GM18520 (cell line): ENCODE data around the gene CLCNKB.
"Not testable (repeated sequence)": the region's sequence is repeated elsewhere in the genome, so short reads cannot be mapped to it uniquely, and the experiment has no call there.

Source experiments
- ATAC-seq: cut with Tn5 transposase; IDR thresholded peaks from one replicate; pipeline ENCODE4 v1.9.1; 2021; ENCODE audit not compliant: unreplicated experiment

CLCNKB gene

DNA sequence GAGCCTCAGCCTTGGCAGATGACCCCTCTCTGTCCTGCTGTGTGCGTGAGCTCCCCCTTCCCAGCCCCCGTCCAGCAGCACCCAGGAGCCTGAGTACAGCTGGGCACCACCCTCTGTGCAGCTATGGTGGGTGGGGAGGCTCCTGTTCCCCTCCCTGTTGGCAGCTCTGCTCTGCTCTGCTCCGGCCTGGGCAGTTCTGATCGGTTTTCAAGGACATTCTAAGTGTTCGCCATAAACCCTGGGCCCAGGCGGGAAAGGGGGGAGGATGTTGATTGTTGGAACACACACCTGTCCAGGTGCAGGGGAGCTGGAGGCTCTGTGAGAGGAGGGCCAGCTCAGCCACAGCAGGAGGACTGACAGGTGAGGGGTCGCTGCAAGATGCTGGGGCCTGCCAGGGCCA is at the start of gene CLCNKB:
CLCNKB (plus strand) TSS at position 262 of the 400 bp plus-strand sequence. CDS start 711 bp downstream, outside the sequence.
- ATAC-seq = no peak

GRCh38 chr1:15994081-15994480 is 49.5 kb upstream of the CLCNKB start:
- no peak for ATAC-seq

GRCh38 chr1:15994590-15995351 is 48.8 kb upstream of the CLCNKB start:
- no peak for ATAC-seq

GRCh38 chr1:15997076-15997585 is 46.5 kb upstream of the CLCNKB start:
- no peak for ATAC-seq

- no peak for ATAC-seq
Measured at GRCh38 chr1:15997637-15998280, 45.8 kb upstream of the CLCNKB start.

- no peak for ATAC-seq
Measured at GRCh38 chr1:15998929-15999328, 44.7 kb upstream of the CLCNKB start.

DNA sequence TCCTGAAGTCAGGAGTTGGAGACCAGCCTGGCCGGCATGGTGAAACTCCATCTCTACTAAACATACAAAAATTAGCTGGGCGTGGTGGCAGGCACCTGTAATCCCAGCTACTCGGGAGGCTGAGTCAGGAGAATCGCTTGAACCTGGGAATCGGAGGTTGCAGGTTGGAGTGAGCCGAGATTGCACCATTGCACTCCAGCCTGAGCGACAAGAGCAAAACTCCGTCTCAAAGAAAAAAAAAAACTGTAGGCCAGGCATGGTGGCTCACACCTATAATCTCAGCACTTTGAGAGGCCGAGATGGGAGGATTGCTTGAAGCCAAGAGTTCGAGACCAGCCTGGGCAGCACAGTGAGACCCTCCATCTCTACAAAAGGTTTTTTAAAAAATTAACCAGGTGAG is 42.3 kb upstream of the CLCNKB start:
- ATAC-seq = not testable (repeated sequence)

DNA sequence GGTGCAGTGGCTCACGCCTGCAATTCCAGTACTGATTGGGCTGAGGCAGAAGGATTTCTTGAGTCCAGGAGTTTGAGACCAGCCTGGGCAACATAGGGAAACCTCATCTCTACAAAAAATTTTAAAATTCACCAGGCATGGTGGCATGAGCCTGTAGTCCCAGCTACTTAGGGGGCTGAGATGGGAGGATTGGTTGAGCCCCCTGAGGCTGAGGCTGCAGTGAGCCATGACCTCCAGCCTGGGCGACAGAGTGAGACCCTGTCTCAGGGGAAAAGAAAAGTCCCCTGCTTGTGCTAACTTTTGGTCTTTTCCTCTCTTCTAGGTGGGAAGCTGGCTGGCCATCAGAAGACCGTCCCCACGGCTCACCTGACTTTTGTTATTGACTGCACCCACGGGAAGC is 38.0 kb upstream of the CLCNKB start:
- ATAC-seq = no peak

- no peak for ATAC-seq
Measured at GRCh38 chr1:16006010-16006409, 37.6 kb upstream of the CLCNKB start.

DNA sequence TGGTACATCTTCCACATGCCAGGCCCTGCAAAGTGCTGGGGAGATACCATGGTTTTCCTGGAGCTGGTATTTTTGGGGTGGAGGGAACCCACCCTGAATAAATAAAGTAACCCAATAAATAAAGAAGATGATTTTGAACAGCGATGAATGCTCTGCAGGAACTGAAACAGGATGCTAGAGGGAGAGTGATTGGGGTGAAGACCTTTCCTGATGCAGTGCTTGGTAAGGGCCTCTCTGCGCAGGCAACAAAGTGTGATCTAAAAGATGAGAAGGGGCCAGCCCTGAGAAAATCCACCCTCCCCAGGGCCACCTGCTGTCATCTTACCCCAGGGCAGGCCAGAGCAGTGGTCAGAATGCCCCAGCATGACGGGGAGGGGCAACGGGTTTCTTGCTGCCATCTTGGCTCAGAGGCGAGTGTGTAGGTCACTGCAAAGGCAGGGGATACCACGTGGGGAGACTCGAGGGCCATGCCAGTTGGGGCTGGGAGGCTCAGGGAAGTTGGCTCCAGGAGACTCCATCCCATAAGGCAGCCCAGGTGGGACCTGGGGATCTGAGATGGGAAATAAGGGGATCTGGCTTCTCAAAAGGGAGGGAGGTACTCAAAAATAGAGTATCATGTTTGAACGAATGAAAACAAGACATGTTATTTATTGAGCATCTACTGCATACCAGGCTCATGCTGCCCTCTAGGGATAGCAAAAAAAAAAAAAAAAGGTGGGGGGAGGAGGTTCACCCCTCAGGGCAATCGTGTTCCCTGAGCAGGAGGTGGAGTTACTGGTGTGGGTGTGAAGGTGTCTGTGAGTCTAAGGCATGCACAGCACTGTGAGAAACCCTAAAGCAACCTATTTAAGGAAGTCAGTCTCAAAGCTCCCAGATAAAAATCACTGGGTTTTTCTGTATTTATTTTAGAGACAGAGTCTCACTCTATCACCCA is 36.8 kb upstream of the CLCNKB start:
- ATAC-seq = no peak

GRCh38 chr1:16007671-16008341 is 35.8 kb upstream of the CLCNKB start:
- no peak for ATAC-seq

DNA sequence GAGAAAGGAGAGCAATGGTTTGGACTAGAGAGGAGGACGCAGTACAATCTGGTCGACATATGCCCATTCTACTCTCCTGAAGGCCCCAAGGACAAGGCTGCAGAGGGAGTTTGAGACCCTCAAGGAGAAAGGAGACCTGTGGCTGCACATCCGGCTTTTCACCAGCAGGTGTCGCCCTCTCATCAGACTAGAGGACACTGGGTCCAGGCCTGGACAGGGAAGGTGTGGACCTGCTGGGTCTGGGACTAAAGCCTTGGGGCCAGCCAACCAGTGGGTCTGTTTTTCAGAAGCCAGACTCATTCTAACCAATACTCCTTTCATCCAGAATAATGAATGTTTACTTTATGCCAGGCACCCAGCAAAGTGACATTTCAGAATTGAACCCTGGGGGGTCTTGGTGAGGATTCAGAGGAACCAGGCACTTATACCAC is 34.5 kb upstream of the CLCNKB start:
- no peak for ATAC-seq

- ATAC-seq = no peak
Measured at GRCh38 chr1:16009678-16010077, 33.9 kb upstream of the CLCNKB start.

DNA sequence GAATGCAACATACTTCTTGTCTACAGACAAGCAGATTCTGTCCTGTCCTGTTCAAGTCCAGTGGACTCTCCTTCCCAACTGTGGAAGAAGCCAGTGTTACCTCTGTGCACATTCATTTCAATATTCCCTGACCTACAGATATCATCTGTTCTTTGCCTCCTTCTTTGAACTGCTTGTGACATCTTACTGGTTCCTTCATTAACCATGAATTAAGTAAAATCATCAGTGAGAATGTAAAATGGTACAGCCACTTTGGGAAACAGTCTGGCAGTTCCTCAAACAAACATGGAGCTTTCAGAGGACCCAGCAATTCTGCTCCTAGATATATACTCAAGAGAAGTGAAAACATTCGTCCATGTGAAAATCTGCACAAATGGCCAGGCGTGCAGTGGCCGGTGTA is 32.7 kb upstream of the CLCNKB start:
- no peak for ATAC-seq

DNA sequence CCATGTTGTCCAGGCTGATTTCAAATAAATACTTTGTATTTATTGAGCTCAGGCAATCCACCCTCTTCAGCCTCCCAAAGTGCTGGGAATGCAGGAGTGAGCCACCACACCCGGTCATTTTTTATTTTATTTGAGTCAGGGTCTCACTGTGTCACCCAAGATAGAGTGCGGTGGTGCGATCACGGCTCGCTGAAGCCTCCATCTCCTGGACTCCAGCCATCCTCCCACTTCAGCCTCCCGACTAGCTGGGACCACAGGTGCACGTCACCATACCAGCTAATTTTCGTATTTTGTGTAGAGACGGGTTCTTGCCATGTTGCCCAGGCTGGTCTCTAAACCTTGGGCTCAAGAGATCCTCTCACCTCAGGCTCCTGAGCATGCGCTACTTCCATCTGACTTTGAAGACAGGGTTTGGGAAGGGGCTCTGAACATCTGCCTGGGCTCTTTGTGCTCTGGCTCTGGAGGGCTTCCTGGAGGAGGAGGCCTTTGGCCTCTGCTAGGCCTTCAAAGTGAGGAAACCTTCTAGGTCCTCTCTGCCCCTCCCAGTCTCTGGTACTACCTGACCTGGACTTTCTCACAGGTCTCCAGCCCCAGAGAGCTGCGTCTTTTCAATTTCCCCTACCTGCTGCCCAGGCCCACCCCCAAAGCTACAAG is 31.5 kb upstream of the CLCNKB start:
- ATAC-seq = no peak

- ATAC-seq = no peak
Measured at GRCh38 chr1:16012590-16013219, 30.9 kb upstream of the CLCNKB start.

GRCh38 chr1:16013220-16013907 is 30.2 kb upstream of the CLCNKB start:
- ATAC-seq = no peak

DNA sequence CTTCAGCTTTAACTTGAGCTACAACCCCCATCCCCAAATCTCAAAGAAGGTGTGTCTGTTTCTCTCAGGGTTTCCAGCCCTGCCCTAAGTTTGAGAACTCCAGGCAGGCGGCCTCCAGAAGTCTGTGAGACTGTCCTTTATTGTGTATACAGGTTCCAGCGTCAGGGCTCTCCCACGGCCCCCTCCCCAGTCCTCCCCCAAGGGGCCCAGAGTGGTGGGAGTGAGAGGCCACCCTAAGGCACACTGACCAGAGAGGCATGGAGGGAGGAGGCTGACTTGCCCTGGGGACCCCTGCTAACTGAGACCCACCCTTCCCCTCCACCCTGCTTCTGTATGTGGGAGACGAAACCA is 29.7 kb upstream of the CLCNKB start:
- no peak for ATAC-seq
